HepG2 (cell line): Measurements from ENCODE around the gene ANKS1B. TPM values are rescaled to one million over a fixed set of nuclear protein-coding genes. Genes with fewer than 3 reads are reported as not detected.

Experiments
- ATAC-seq: fragments of 200-7000 bp; cut with Tn5 transposase; 3 replicates; pipeline ENCODE4 v1.9.1; 2020; ENCODE audit warnings: mild to moderate bottlenecking, moderate library complexity
- BruUV-seq: library from RNA; stranded (reverse); fragments of 400-500 nt; replicated peaks from 2 replicates; lab custom pipeline; 2021; lab: Mats Ljungman, UMichigan
- CTCF ChIA-PET: fragments of 300-600 bp; formaldehyde crosslinking; extraction: SDS; loops from one replicate; lab custom pipeline; 2021; ENCODE audit warnings: low total read pairs, inconsistent platforms, low intra/inter-chr PET ratio; lab: Yijun Ruan, JAX
- POLR2A ChIA-PET: fragments of 350-600 bp; sonication (Branson Sonifier 250); formaldehyde crosslinking; loops from one replicate; lab custom pipeline; 2020; ENCODE audit warnings: antibody characterized with exemption, inconsistent platforms; lab: Yijun Ruan, JAX
- DNase-seq: peaks from one replicate; pipeline ENCODE4 v3.0.0-alpha.2; 2015; ENCODE audit warnings: low spot score
- FAIRE-seq: peaks from 3 replicates; lab custom pipeline; 2011; peaks lifted over from hg19 to GRCh38; lab: Jason Lieb, UNC
- H2AFZ ChIP-seq: one replicate; pipeline ENCODE4 v1.6.1; 2011; ENCODE audit warnings: low read length, inconsistent platforms
- H3K27ac ChIP-seq: fragments of 300-600 bp; 3 replicates; pipeline ENCODE4 v1.8.0; 2011; ENCODE audit warnings: mixed run types, mild to moderate bottlenecking, mixed read lengths, low read length, inconsistent platforms; ENCODE audit not compliant: insufficient read depth; ENCODE audit errors: extremely low read length
- H3K27me3 ChIP-seq, 2 experiments: fragments of 200-600 bp in 1 of 2; 2 replicates in 1 of 2; 3 replicates in 1 of 2; pipeline versions ENCODE4 v1.6.0 to v1.8.0; 2011; ENCODE audit warnings: low read length in 2 of 2, mild to moderate bottlenecking in 2 of 2, moderate library complexity in 2 of 2, inconsistent platforms in 1 of 2; ENCODE audit not compliant: insufficient read depth in 2 of 2, control insufficient read depth in 1 of 2
- H3K36me3 ChIP-seq, 2 experiments: fragments of 200-600 bp in 1 of 2; replicated peaks in 1 of 2; 2 replicates in 1 of 2; 3 replicates in 1 of 2; pipeline versions ENCODE4 v1.5.1 to v1.8.0; 2011; ENCODE audit warnings: low read length in 2 of 2, inconsistent platforms in 1 of 2; ENCODE audit not compliant: insufficient read depth in 2 of 2, control insufficient read depth in 1 of 2
- H3K4me1 ChIP-seq: 2 replicates; pipeline ENCODE4 v1.5.1; 2012; ENCODE audit warnings: low read length, inconsistent platforms; ENCODE audit not compliant: insufficient read depth
- H3K4me2 ChIP-seq: 2 replicates; pipeline ENCODE4 v1.6.0; 2011; ENCODE audit warnings: low read depth, low read length, inconsistent platforms
- H3K4me3 ChIP-seq, 3 experiments: fragments of 200-600 bp in 1 of 3; sonication (generic), shearing (Covaris generic) in 1 of 3; replicated peaks in 1 of 3; 2 replicates each; pipeline ENCODE4 v1.5.1; 2011 to 2016; ENCODE audit warnings: low read length in 3 of 3, inconsistent platforms in 2 of 3, low read depth in 2 of 3, mild to moderate bottlenecking in 2 of 3, control low read depth in 1 of 3, mixed read lengths in 1 of 3; ENCODE audit not compliant: insufficient read depth in 1 of 3
- H3K79me2 ChIP-seq: one replicate; pipeline ENCODE4 v1.6.1; 2011; ENCODE audit warnings: low read length, inconsistent platforms; ENCODE audit not compliant: insufficient read depth
- H3K9ac ChIP-seq: 2 replicates; pipeline ENCODE4 v1.6.0; 2011; ENCODE audit warnings: mild to moderate bottlenecking, low read depth, low read length, inconsistent platforms; ENCODE audit not compliant: insufficient read depth
- H3K9me3 ChIP-seq: 2 replicates; pipeline ENCODE4 v1.5.1; 2012; ENCODE audit warnings: mild to moderate bottlenecking, low read length
- H4K20me1 ChIP-seq: 2 replicates; pipeline ENCODE4 v1.6.0; 2011; ENCODE audit warnings: inconsistent platforms, mild to moderate bottlenecking, low read length, moderate library complexity; ENCODE audit not compliant: insufficient read depth
- AKAP8 ChIP-seq: sonication (generic); formaldehyde crosslinking; IDR thresholded peaks from 2 replicates; pipeline ENCODE4 v1.5.1; 2020; ENCODE audit warnings: mild to moderate bottlenecking, missing genetic modification reagents
- DR1 ChIP-seq: sonication (generic); formaldehyde crosslinking; IDR thresholded peaks from 2 replicates; pipeline ENCODE4 v1.8.0; 2021; ENCODE audit warnings: mild to moderate bottlenecking, missing genetic modification reagents, inconsistent platforms
- FIP1L1 ChIP-seq: fragments of 200-400 bp; formaldehyde crosslinking; IDR thresholded peaks from 2 replicates; pipeline ENCODE4 v1.6.1; 2018; ENCODE audit warnings: low read depth, mild to moderate bottlenecking, low read length, moderate library complexity, borderline replicate concordance; ENCODE audit not compliant: insufficient read depth
- IRF2 ChIP-seq: IDR thresholded peaks from 2 replicates; pipeline ENCODE4 v1.6.1; 2018; ENCODE audit warnings: missing genetic modification reagents, missing compliant biosample characterization
- KLF15 ChIP-seq: sonication (generic); formaldehyde crosslinking; IDR thresholded peaks from 2 replicates; pipeline ENCODE4 v1.8.1; 2023; ENCODE audit warnings: borderline replicate concordance, mild to moderate bottlenecking, inconsistent platforms, missing genetic modification reagents, mixed read lengths
- NFKB2 ChIP-seq: sonication (generic); formaldehyde crosslinking; IDR thresholded peaks from 2 replicates; pipeline ENCODE4 v1.4.0; 2020; ENCODE audit warnings: missing genetic modification reagents, borderline replicate concordance
- POLR2AphosphoS5 ChIP-seq: IDR thresholded peaks from 2 replicates; pipeline ENCODE4 v1.6.1; 2012; ENCODE audit warnings: low read depth, low read length
- RFX1 ChIP-seq: fragments of 450-650 bp; IDR thresholded peaks from 2 replicates; pipeline ENCODE4 v1.6.1; 2017
- RXRB ChIP-seq: IDR thresholded peaks from 2 replicates; pipeline ENCODE4 v1.6.1; 2016; ENCODE audit warnings: borderline replicate concordance, missing genetic modification reagents, missing compliant biosample characterization
- SIX4 ChIP-seq: sonication (generic); formaldehyde crosslinking; IDR thresholded peaks from 2 replicates; pipeline ENCODE4 v1.4.0; 2020; ENCODE audit warnings: missing genetic modification reagents
- TCF7L2 ChIP-seq: IDR thresholded peaks from 2 replicates; pipeline ENCODE4 v1.6.1; 2011; ENCODE audit warnings: mild to moderate bottlenecking, low read depth, low read length, moderate library complexity
- THRA ChIP-seq: sonication (generic); formaldehyde crosslinking; IDR thresholded peaks from 2 replicates; pipeline ENCODE4 v1.4.0; 2020; ENCODE audit warnings: missing genetic modification reagents, borderline replicate concordance
- ZNF207 ChIP-seq: fragments of 450-650 bp; IDR thresholded peaks from 2 replicates; pipeline ENCODE4 v1.6.1; 2016; ENCODE audit warnings: antibody characterized with exemption, borderline replicate concordance
- ZNF616 ChIP-seq: sonication (generic); formaldehyde crosslinking; IDR thresholded peaks from 2 replicates; pipeline ENCODE4 v1.5.0; 2020; ENCODE audit warnings: low read depth, mild to moderate bottlenecking, missing genetic modification reagents
- ZNF839 ChIP-seq: sonication (generic); formaldehyde crosslinking; IDR thresholded peaks from 2 replicates; pipeline ENCODE4 v1.4.0; 2020; ENCODE audit warnings: missing genetic modification reagents, mild to moderate bottlenecking, borderline replicate concordance
- WGBS: methylation state at CpG from one replicate; pipeline ENCODE4 v1.1.6; 2017; ENCODE audit warnings: low lambda C conversion rate; 5-methylcytosine and 5-hydroxymethylcytosine counted together
- in situ Hi-C: cut with HindIII; loops from 2 replicates; pipeline ENCODE4 v1.10.0; 2017; ENCODE audit warnings: low pct_unique_long_range_greater_than_20kb; ENCODE audit not compliant: extremely low pct_ligation_motif_present
- intact Hi-C: fragments of 100-400 bp; cut with micrococcal nuclease; formaldehyde crosslinking; loops from one replicate; pipeline ENCODE4 v1.10.0; 2022; ENCODE audit not compliant: unreplicated experiment
- polyA plus RNA-seq, 8 experiments: library from polyadenylated mRNA; depleted of rRNA in 3 of 8; stranded (reverse) in 7 of 8; unstranded in 1 of 8; fragments of >200 nt; fragmentation: Illumina TruSeq in 4 of 8; extraction: Trizol in 4 of 8; gene quantifications; 2 replicates each; pipeline versions ENCODE4 v1.2.1 to v1.2.3, GENCODE V29; 2011 to 2016; ENCODE audit warnings: low read depth in 4 of 8, missing spikeins in 1 of 8, mixed read lengths in 1 of 8; ENCODE audit not compliant: insufficient read depth in 1 of 8
- total RNA-seq, 5 experiments: library from RNA; depleted of rRNA; stranded (reverse); fragments of >200 nt; fragmentation: Illumina TruSeq; extraction: Trizol; gene quantifications; 2 replicates each; pipeline ENCODE4 v1.2.3, GENCODE V29; 2016; ENCODE audit warnings: low read depth in 1 of 5
- TF ChIP-seq, protein P1 (sequence below): sonication (generic); formaldehyde crosslinking; IDR thresholded peaks from 2 replicates; pipeline ENCODE4 v1.5.1; 2020; ENCODE audit warnings: missing genetic modification reagents, mild to moderate bottlenecking, borderline replicate concordance

The ANKS1B gene
- total and polyA plus RNA-seq, 2 of the 13 experiments (the other 11 are each of a cell fraction or from before 2014, with no cell fraction given) = 0.15 TPM; not detected in 1

DNA sequence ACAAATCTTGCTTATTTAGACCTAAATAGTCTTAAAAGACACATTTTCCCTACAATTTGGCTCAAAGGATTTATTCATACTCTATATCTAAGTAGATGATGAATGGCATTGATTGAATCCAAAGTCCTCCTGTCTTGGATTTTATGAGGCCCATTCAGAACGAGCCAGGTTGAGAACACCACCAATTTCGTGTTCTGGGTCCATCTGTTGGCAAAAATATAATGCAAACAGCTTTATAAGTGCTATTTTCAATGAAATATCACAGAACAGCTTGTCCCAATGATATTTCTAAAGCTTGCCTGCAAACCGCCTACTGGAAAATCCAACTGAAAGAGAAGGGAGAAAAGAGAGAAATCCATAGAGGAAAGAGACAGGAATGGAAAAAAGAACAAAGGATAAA lies 542.0 kb downstream of the ANKS1B start (continued):
- TF ChIP-seq THRA (CRISPR knock-in tag) (no peak), ZNF616 (CRISPR knock-in tag) (no peak), DR1 (no peak), RXRB (CRISPR knock-in tag) (no peak), KLF15 (CRISPR knock-in tag) (no peak)

DNA sequence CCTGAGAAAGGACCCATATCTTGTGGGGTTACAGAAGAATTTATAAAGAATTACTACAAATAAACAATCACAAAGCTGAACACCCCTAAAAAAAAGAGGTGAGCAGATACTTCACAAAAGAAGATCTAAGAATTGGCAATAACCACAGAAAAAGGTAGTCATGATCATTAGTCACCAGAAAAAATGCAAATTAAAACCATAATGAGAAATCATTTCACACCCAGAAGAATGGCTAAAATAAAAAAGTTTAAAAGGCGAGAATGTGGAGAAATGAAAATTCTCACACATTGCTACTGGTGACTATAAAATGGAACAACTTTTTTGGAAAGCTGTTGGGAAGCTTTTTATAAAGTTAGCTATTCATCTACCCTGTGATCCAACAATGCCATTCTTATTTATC lies 545.3 kb downstream of the ANKS1B start:
- Histone ChIP-seq H3K27ac (no peak overlapping the region), H4K20me1 (no peaks in the 10 kb centered on the region), H3K36me3 (no peaks in the 10 kb centered on the region), H3K9me3 (no peaks in the 10 kb centered on the region), H3K9ac (no peak overlapping the region), H3K4me3 (no peak overlapping the region), H3K4me2 (no peak overlapping the region), H3K4me1 (no peaks in the 10 kb centered on the region), H3K27me3 (no peaks in the 10 kb centered on the region), H2AFZ (no peak overlapping the region), H3K79me2 (no peaks in the 10 kb centered on the region)
- ChIA-PET CTCF (no interaction called here), POLR2A (no interaction called here)
- BruUV-seq = no TSS peak
- no peak for TF ChIP-seq NFKB2 (CRISPR knock-in tag)
- no peak for TF ChIP-seq FIP1L1
- TF ChIP-seq POLR2AphosphoS5 = no peak
- TF ChIP-seq RFX1 = no peak
- TF ChIP-seq, protein P1, sequence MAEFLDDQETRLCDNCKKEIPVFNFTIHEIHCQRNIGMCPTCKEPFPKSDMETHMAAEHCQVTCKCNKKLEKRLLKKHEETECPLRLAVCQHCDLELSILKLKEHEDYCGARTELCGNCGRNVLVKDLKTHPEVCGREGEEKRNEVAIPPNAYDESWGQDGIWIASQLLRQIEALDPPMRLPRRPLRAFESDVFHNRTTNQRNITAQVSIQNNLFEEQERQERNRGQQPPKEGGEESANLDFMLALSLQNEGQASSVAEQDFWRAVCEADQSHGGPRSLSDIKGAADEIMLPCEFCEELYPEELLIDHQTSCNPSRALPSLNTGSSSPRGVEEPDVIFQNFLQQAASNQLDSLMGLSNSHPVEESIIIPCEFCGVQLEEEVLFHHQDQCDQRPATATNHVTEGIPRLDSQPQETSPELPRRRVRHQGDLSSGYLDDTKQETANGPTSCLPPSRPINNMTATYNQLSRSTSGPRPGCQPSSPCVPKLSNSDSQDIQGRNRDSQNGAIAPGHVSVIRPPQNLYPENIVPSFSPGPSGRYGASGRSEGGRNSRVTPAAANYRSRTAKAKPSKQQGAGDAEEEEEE (CRISPR knock-in tag) = no peak
- TF ChIP-seq SIX4 (CRISPR knock-in tag) = no peak
- TF ChIP-seq ZNF207 = no peak
- no peak for TF ChIP-seq TCF7L2
- TF ChIP-seq IRF2 (CRISPR knock-in tag) = no peak
- no peak for TF ChIP-seq AKAP8 (CRISPR knock-in tag)
- no peak for TF ChIP-seq ZNF839 (CRISPR knock-in tag)
- DNase-seq (no peak), FAIRE-seq (no peak), ATAC-seq (no peak)
- in situ Hi-C loops (no loop called here), intact Hi-C loops (no loop called here)
- 5% methylated on average over 1 of the region's 1 CpG for WGBS
